HG03095 (cell line): Measurements from ENCODE around the gene NFE2L3.
"Not testable (repeated sequence)": the region's sequence is repeated elsewhere in the genome, so short reads cannot be mapped to it uniquely, and the experiment has no call there.

ENCODE experiments used
- ATAC-seq: cut with Tn5 transposase; IDR thresholded peaks from one replicate; pipeline ENCODE4 v1.9.1; 2021; ENCODE audit warnings: moderate library complexity; ENCODE audit not compliant: unreplicated experiment

The NFE2L3 gene

GRCh38 chr7:26167303-26167934 lies 15.4 kb downstream of the NFE2L3 start:
- peak; percentile 75 for ATAC-seq

- ATAC-seq, result no peak
These were observed 16.5 kb downstream of the NFE2L3 start for GRCh38 chr7:26168458-26169023.

- no peak for ATAC-seq
These were observed 17.3 kb downstream of the NFE2L3 start for GRCh38 chr7:26169271-26169670.

- no peak for ATAC-seq
These were observed 18.7 kb downstream of the NFE2L3 start for GRCh38 chr7:26170663-26171062.

GRCh38 chr7:26171601-26172000 lies 19.6 kb downstream of the NFE2L3 start:
- ATAC-seq, result no peak

GRCh38 chr7:26172048-26172447 lies 20.1 kb downstream of the NFE2L3 start:
- no peak for ATAC-seq

- ATAC-seq, result not testable (repeated sequence)
These were observed 23.9 kb downstream of the NFE2L3 start for GRCh38 chr7:26175903-26176302.

- ATAC-seq, result not testable (repeated sequence)
These were observed 24.7 kb downstream of the NFE2L3 start for GRCh38 chr7:26176696-26177095.

- ATAC-seq, result not testable (repeated sequence)
These were observed 25.3 kb downstream of the NFE2L3 start for GRCh38 chr7:26177269-26177668.

- no peak for ATAC-seq
These were observed 26.4 kb downstream of the NFE2L3 start for GRCh38 chr7:26178272-26178960.

- ATAC-seq, result no peak
These were observed 27.4 kb downstream of the NFE2L3 start for GRCh38 chr7:26179422-26179821.

- ATAC-seq, result no peak
These were observed 28.0 kb downstream of the NFE2L3 start for GRCh38 chr7:26179826-26180497.

GRCh38 chr7:26180792-26181198 lies 28.8 kb downstream of the NFE2L3 start:
- no peak for ATAC-seq

GRCh38 chr7:26181474-26182227 lies 29.7 kb downstream of the NFE2L3 start:
- ATAC-seq, result no peak

- ATAC-seq, result no peak
These were observed 30.3 kb downstream of the NFE2L3 start for GRCh38 chr7:26182283-26182682.

- ATAC-seq, result no peak
These were observed 30.7 kb downstream of the NFE2L3 start for GRCh38 chr7:26182706-26183105.

GRCh38 chr7:26183545-26184280 lies 31.7 kb downstream of the NFE2L3 start:
- ATAC-seq, result no peak

GRCh38 chr7:26184281-26185101 lies 32.5 kb downstream of the NFE2L3 start:
- ATAC-seq, result not testable (repeated sequence)

GRCh38 chr7:26185131-26185843 lies 33.3 kb downstream of the NFE2L3 start:
- peak; percentile 34 for ATAC-seq
